ENCODE results near the gene OGFOD2. TPM values are rescaled to one million over a fixed set of nuclear protein-coding genes. Genes with fewer than 3 reads are reported as not detected.
A peak's percentile ranks its signal among the peaks of the same experiment; 100 is the strongest.

Gene OGFOD2
- total and polyA plus RNA-seq, 11 donors, result 4.4 to 19.7 (median 12.7) TPM

- peak within 1 kb of the TSS in 11 of 12 donors; percentile 13 to 79 (median 61) for H3K27ac ChIP-seq
- DNase-seq, result peak; percentile 93 to 97 (median 94)
- TF ChIP-seq POLR2A (IDR thresholded peaks at IDR 0.05), result peak in 1 of 2 donors; percentile 78
- no peak for TF ChIP-seq CTCF (IDR thresholded peaks at IDR 0.05)
- WGBS, 4 donors, result 1 to 3% (median 2%) methylated on average over 18 to 55 of the region's 55 CpGs
- H3K36me3 ChIP-seq, result no peaks in the 10 kb centered on the region
- intact Hi-C loops (cut with DNase I), result no loop called here
- no peaks in the 10 kb centered on the region for H3K9me3 ChIP-seq
- H3K27me3 ChIP-seq, result no peaks in the 10 kb centered on the region
- ATAC-seq, result peak; percentile 80 to 94 (median 92)
- peak within 1 kb of the TSS; percentile 53 to 94 (median 70) for H3K4me3 ChIP-seq
- H3K4me1 ChIP-seq, result peaks cover 0 to 53% (median 30%) of the 10 kb centered on the region in 12 donors
Measured at GRCh38 chr12:122965851-122966742, 8.9 kb upstream of the OGFOD2 start, which contains the start of gene ABCB9. ABCB9 (minus strand) TSS chr12:122966463; CDS start chr12:122960235, 6,228 bp downstream.

- WGBS, 4 donors, result 57 to 66% (median 61%) methylated on average over 15 of the region's 15 CpGs
- TF ChIP-seq CTCF (IDR thresholded peaks at IDR 0.05), result no peak
- TF ChIP-seq POLR2A (IDR thresholded peaks at IDR 0.05), result no peak
- no peak for DNase-seq
- Histone ChIP-seq H3K4me1 (peaks cover 0 to 46% (median 26%) of the 10 kb centered on the region in 12 donors), H3K27me3 (no peaks in the 10 kb centered on the region), H3K36me3 (no peaks in the 10 kb centered on the region), H3K4me3 (peak overlapping the region in 10 of 12 donors; percentile 53 to 94 (median 70)), H3K9me3 (no peaks in the 10 kb centered on the region), H3K27ac (peak overlapping the region in 7 of 12 donors; percentile 11 to 69 (median 41))
- intact Hi-C loops (cut with DNase I), result no loop called here
- no peak for ATAC-seq
Measured at GRCh38 chr12:122966743-122967550, 8.1 kb upstream of the OGFOD2 start.

GRCh38 chr12:122968104-122968503, 6.9 kb upstream of the OGFOD2 start:
- H3K27ac ChIP-seq, result no peak overlapping the region
- 79 to 87% (median 85%) methylated on average over 2 of the region's 2 CpGs for WGBS, 4 donors
- H3K9me3 ChIP-seq, result no peaks in the 10 kb centered on the region
- ATAC-seq (no peak), DNase-seq (no peak)
- no peaks in the 10 kb centered on the region for H3K36me3 ChIP-seq
- no peak overlapping the region for H3K4me3 ChIP-seq
- peaks cover 0 to 35% (median 22%) of the 10 kb centered on the region in 12 donors for H3K4me1 ChIP-seq
- no peaks in the 10 kb centered on the region for H3K27me3 ChIP-seq
- intact Hi-C loops (cut with DNase I), result no loop called here
- no peak for TF ChIP-seq POLR2A (IDR thresholded peaks at IDR 0.05)
- TF ChIP-seq CTCF (IDR thresholded peaks at IDR 0.05), result no peak

GRCh38 chr12:122969676-122970075, 5.4 kb upstream of the OGFOD2 start:
- Histone ChIP-seq H3K9me3 (no peaks in the 10 kb centered on the region), H3K27me3 (no peaks in the 10 kb centered on the region), H3K4me3 (no peak overlapping the region), H3K27ac (no peak overlapping the region), H3K4me1 (peaks cover 0 to 27% (median 18%) of the 10 kb centered on the region in 12 donors), H3K36me3 (no peaks in the 10 kb centered on the region)
- 49 to 52% (median 50%) methylated on average over 4 of the region's 4 CpGs for WGBS, 4 donors
- ATAC-seq (no peak), DNase-seq (no peak)
- intact Hi-C loops (cut with DNase I), result no loop called here
- no peak for TF ChIP-seq CTCF (IDR thresholded peaks at IDR 0.05)

All from heart left ventricle (tissue), 16 donors.